Measurements from ENCODE around the gene CELSR1. TPM values are rescaled to one million over a fixed set of nuclear protein-coding genes. Genes with fewer than 3 reads are reported as not detected.

CELSR1 gene
- total RNA-seq, 1 experiment from 2014 or later = 37.6 TPM

GRCh38 chr22:46469711-46470110 lies 67.7 kb downstream of the CELSR1 start:
- BruUV-seq (replicated peaks) = no TSS peak
- TF ChIP-seq CTCF (conservative IDR thresholded peaks at IDR 0.05) (no peak), EZH2 (IDR thresholded peaks at IDR 0.05; ENCODE audit: low read depth) (no peak)
- intact Hi-C loops (cut with micrococcal nuclease; ENCODE audit: unreplicated experiment) = no loop called here
- H3F3A ChIP-seq (ENCODE audit: insufficient read depth, low read depth) = peaks cover 9% of the 10 kb centered on the region
- no peak overlapping the region for H3K4me2 ChIP-seq
- no peaks in the 10 kb centered on the region for H3K9me2 ChIP-seq (ENCODE audit: insufficient read depth)
- H3K36me3 ChIP-seq (ENCODE audit: low read depth) = no peaks in the 10 kb centered on the region
- H3K27me3 ChIP-seq (ENCODE audit: insufficient read depth, low read depth) = no peaks in the 10 kb centered on the region
- H3K79me2 ChIP-seq (ENCODE audit: low read depth) = 0 out of 2 replicates have a peak, but pooled peaks cover 11% of the 10 kb centered on the region
- no peaks in the 10 kb centered on the region for H3K4me1 ChIP-seq (replicated peaks; ENCODE audit: insufficient read depth)
- ChIA-PET POLR2A (ENCODE audit: unreplicated experiment) (no interaction called here), CTCF (no interaction called here)
- H3K27ac ChIP-seq = no peak overlapping the region
- H3K9me3 ChIP-seq (ENCODE audit: insufficient read depth, low read depth) = no peaks in the 10 kb centered on the region
- no peak overlapping the region for H3K4me3 ChIP-seq
- DNase-seq = peak in 1 of 2 experiments; percentile 65
- no peaks in the 10 kb centered on the region; the same call in 1 of the 2 replicates for H4K20me1 ChIP-seq (ENCODE audit: insufficient read depth)
- no peak overlapping the region for H2AFZ ChIP-seq

- 0 out of 2 replicates have a peak, but pooled peaks cover 11% of the 10 kb centered on the region for H3K79me2 ChIP-seq (ENCODE audit: low read depth)
Observed at GRCh38 chr22:46467006-46467405, 70.4 kb downstream of the CELSR1 start.

GRCh38 chr22:46466255-46466676 lies 71.2 kb downstream of the CELSR1 start:
- Histone ChIP-seq H2AFZ (no peak overlapping the region), H3K4me1 (replicated peaks; ENCODE audit: insufficient read depth) (no peaks in the 10 kb centered on the region; the same call in 1 of the 2 replicates), H3F3A (ENCODE audit: insufficient read depth, low read depth) (peaks cover 7% of the 10 kb centered on the region), H3K36me3 (ENCODE audit: low read depth) (no peaks in the 10 kb centered on the region), H3K4me3 (no peak overlapping the region), H4K20me1 (ENCODE audit: insufficient read depth) (no peaks in the 10 kb centered on the region), H3K27ac (no peak overlapping the region), H3K4me2 (no peak overlapping the region), H3K79me2 (ENCODE audit: low read depth) (0 out of 2 replicates have a peak, but pooled peaks cover 11% of the 10 kb centered on the region), H3K9me2 (ENCODE audit: insufficient read depth) (no peaks in the 10 kb centered on the region), H3K9me3 (ENCODE audit: insufficient read depth, low read depth) (no peaks in the 10 kb centered on the region), H3K27me3 (ENCODE audit: insufficient read depth, low read depth) (no peaks in the 10 kb centered on the region)
- ChIA-PET CTCF (interaction anchor here (0.6 kb wide), 1 partner anchor 52 kb away, joined by 7 read pairs; no protein-coding TSS in a partner anchor), POLR2A (ENCODE audit: unreplicated experiment) (no interaction called here)
- intact Hi-C loops (cut with micrococcal nuclease; ENCODE audit: unreplicated experiment) = no loop called here
- no TSS peak for BruUV-seq (replicated peaks)
- TF ChIP-seq CTCF (conservative IDR thresholded peaks at IDR 0.05) = no peak
- no peak for TF ChIP-seq EZH2 (IDR thresholded peaks at IDR 0.05; ENCODE audit: low read depth)
- DNase-seq = no peak

More at GRCh38 chr22:46467006-46467405, 70.4 kb downstream of the CELSR1 start:
- no peaks in the 10 kb centered on the region for H4K20me1 ChIP-seq (ENCODE audit: insufficient read depth)
- no peaks in the 10 kb centered on the region for H3K9me2 ChIP-seq (ENCODE audit: insufficient read depth)
- no peaks in the 10 kb centered on the region; the same call in 1 of the 2 replicates for H3K4me1 ChIP-seq (replicated peaks; ENCODE audit: insufficient read depth)
- ChIA-PET POLR2A (ENCODE audit: unreplicated experiment) (no interaction called here), CTCF (no interaction called here)
- H3K27me3 ChIP-seq (ENCODE audit: insufficient read depth, low read depth) = no peaks in the 10 kb centered on the region
- no peak overlapping the region for H3K4me3 ChIP-seq
- intact Hi-C loops (cut with micrococcal nuclease; ENCODE audit: unreplicated experiment) = no loop called here
- no peak for TF ChIP-seq CTCF (conservative IDR thresholded peaks at IDR 0.05)
- no peak for TF ChIP-seq EZH2 (IDR thresholded peaks at IDR 0.05; ENCODE audit: low read depth)
- DNase-seq = no peak
- no peak overlapping the region for H2AFZ ChIP-seq
- H3K9me3 ChIP-seq (ENCODE audit: insufficient read depth, low read depth) = no peaks in the 10 kb centered on the region
- H3F3A ChIP-seq (ENCODE audit: insufficient read depth, low read depth) = peaks cover 14% of the 10 kb centered on the region
- H3K36me3 ChIP-seq (ENCODE audit: low read depth) = no peaks in the 10 kb centered on the region
- BruUV-seq (replicated peaks) = no TSS peak
- H3K27ac ChIP-seq = no peak overlapping the region
- no peak overlapping the region for H3K4me2 ChIP-seq
